NB4 (cell line): ENCODE results near the gene HIVEP2.

ENCODE experiments used
- DNase-seq: peaks from one replicate; pipeline ENCODE4 v3.0.0; 2010; ENCODE audit warnings: low read depth
- H3K4me3 ChIP-seq: one replicate; pipeline ENCODE4 v1.5.1; 2011; ENCODE audit warnings: mild to moderate bottlenecking, low read depth, low read length, moderate library complexity
- MYC ChIP-seq: IDR thresholded peaks from 2 replicates; pipeline ENCODE4 v1.6.1; 2011; ENCODE audit warnings: low read depth, low read length
- POLR2A ChIP-seq: IDR thresholded peaks from 2 replicates; pipeline ENCODE4 v1.6.1; 2011; ENCODE audit warnings: mild to moderate bottlenecking; ENCODE audit not compliant: insufficient read length; ENCODE audit errors: extremely low read depth
- TF ChIP-seq, protein P1 (sequence below): IDR thresholded peaks from one replicate; pipeline ENCODE4 v1.5.1; 2012; ENCODE audit warnings: low read depth, low read length
- TF ChIP-seq, protein P2 (sequence below): IDR thresholded peaks from 2 replicates; pipeline ENCODE4 v1.6.1; 2011; ENCODE audit warnings: low read depth, low read length

HIVEP2 gene

DNA sequence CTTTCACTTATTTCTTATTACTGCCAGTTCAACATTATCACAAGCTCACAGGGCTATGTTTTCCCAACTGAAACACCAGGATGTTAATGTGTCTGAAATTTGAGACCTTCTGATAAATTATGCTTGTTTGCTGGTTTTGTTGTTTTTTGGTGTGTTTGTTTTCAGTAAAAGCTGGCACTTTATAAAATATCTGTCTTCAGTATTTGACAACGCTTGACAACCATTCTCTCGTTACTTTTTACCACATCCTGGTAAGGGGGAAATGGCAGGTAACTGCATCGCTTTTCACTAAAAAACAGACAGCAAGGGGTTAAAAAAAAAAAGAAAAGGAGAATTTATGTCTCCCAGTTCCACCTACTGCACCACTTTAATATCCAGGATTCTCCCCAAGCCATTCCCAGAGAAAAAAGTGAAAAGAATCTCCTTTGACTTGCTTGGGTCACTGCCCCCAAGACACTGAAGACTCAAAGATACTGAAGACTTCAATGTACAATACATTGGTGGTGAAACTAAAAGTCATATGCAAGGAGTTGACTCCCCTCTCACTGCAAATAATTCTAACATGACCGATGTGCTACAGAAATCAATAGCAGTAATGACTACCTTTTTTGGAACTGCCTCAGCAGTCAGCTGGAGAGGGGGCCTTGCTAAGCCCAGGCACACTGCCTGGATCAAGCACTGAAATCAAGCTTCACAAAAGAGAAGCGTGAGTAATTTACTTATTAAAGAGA, 88.9 kb downstream of the HIVEP2 start:
- no peak overlapping the region for H3K4me3 ChIP-seq
- TF ChIP-seq, protein P1, sequence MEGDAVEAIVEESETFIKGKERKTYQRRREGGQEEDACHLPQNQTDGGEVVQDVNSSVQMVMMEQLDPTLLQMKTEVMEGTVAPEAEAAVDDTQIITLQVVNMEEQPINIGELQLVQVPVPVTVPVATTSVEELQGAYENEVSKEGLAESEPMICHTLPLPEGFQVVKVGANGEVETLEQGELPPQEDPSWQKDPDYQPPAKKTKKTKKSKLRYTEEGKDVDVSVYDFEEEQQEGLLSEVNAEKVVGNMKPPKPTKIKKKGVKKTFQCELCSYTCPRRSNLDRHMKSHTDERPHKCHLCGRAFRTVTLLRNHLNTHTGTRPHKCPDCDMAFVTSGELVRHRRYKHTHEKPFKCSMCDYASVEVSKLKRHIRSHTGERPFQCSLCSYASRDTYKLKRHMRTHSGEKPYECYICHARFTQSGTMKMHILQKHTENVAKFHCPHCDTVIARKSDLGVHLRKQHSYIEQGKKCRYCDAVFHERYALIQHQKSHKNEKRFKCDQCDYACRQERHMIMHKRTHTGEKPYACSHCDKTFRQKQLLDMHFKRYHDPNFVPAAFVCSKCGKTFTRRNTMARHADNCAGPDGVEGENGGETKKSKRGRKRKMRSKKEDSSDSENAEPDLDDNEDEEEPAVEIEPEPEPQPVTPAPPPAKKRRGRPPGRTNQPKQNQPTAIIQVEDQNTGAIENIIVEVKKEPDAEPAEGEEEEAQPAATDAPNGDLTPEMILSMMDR, result no peak
- TF ChIP-seq MYC, result no peak
- TF ChIP-seq, protein P2, sequence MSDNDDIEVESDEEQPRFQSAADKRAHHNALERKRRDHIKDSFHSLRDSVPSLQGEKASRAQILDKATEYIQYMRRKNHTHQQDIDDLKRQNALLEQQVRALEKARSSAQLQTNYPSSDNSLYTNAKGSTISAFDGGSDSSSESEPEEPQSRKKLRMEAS, result no peak
- TF ChIP-seq POLR2A, result no peak

DNA sequence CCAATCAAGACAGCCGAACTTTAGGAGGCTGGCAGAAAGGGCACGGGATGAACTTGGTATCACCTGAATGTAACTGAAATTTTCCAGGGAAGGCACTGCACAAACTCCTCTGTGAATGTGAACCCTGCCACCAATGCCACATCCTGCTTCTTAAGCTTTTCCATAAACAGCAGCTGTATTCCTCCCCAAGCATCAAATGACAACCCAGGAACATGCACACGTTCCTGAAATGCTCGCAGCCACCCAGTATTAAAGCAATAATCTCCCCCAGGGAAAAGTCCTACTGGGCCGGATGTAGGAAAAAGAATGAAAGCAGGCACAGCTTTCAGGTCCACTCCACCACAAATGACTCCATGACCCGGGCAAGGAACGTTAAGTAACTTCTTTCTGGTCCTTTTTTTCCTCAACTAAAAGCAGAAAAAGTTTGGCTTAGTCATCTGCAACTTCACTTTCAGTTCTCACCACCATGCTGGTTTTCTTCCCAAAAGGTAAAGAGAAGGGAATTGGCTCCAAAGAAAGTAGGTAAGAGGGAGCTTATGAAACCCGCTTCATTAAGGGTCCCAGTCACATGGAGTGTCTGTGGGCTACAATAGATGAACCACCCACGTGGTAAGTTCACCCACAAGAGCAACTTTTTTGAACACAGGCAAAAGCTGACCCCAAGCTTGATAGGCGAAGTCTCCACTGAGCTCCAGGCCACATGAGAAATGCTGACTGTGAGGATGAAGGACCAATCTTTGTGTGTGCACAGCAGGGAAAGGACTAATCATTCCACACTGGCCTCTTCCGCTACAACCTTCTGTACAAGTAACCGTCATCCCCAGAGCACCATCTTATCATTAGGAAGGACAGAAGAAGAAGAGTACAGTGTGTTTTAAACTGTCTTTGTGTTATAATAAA, 90.1 kb downstream of the HIVEP2 start:
- H3K4me3 ChIP-seq, result no peak overlapping the region
- no peak for DNase-seq
- TF ChIP-seq MYC (no peak), POLR2A (no peak)
- TF ChIP-seq, protein P2, result no peak
- TF ChIP-seq, protein P1, result no peak

More for the DNA sequence above, 88.9 kb downstream of the HIVEP2 start:
- DNase-seq, result no peak

DNA sequence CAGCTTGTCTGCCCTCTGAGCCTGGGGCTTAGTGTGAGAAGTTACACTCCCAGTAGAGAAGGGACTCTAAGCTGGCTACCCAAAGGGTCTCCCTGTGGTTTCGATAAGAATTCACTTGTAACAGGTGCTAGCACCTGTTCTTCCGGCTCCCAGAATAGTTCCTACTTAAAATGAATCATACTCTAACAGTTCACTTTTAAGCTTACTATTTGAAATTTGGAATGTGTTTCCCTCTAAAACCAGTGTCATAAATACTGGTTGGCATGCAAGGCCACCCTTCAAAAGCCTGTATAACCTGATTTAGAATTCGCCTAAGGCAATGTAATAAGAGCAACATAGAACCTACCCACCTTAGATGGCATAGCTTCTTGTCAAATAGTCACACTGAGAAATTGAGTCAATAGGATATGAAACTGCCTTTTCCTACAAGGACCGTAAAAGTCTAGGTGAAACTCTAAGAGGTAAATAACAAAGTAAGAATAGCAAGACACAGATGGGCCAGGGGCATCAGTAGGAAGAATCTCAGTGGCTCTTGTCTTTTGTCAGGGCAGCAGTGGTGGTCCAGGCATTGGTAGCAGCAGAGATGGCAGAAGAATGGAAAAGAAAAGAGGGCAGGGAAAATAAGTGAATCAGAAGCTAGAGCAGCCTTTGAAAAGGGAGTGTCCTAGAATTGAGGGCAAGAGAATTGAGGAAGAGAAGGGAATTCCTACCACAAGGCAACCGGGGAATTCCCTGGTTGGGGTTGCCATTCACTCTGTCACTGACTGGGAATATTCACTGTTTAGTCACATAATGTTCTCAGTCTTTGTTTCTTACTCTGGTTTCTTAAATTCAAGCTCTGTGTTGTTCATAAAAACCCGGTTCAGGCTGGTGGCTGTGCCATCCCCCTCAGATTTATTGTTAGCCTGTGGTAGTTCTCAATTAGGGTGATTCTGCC, 91.5 kb downstream of the HIVEP2 start:
- H3K4me3 ChIP-seq, result no peak overlapping the region
- DNase-seq, result no peak
- TF ChIP-seq, protein P2, result no peak
- no peak for TF ChIP-seq MYC
- TF ChIP-seq, protein P1, result no peak
- TF ChIP-seq POLR2A, result no peak

DNA sequence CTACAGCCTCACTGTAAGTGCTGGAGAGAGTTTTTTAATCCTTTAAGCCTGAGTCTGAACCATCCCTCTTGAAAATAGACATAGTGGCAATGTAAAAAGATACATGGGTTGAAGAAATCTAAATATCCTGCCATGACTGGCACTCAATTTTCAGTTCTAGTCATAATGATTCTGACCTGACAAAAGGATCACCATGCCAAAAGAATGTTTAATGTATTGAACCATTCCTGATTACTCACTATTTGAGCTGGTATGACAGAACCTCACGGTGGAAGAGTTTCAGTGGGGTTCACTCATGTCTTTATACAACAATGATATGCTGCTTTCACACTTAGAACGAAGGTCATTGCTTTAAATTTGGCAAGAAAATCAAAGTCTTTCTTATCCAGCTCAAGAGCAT, 93.4 kb downstream of the HIVEP2 start:
- H3K4me3 ChIP-seq, result no peak overlapping the region
- TF ChIP-seq MYC, result no peak
- TF ChIP-seq, protein P1, result no peak
- DNase-seq, result no peak

DNA sequence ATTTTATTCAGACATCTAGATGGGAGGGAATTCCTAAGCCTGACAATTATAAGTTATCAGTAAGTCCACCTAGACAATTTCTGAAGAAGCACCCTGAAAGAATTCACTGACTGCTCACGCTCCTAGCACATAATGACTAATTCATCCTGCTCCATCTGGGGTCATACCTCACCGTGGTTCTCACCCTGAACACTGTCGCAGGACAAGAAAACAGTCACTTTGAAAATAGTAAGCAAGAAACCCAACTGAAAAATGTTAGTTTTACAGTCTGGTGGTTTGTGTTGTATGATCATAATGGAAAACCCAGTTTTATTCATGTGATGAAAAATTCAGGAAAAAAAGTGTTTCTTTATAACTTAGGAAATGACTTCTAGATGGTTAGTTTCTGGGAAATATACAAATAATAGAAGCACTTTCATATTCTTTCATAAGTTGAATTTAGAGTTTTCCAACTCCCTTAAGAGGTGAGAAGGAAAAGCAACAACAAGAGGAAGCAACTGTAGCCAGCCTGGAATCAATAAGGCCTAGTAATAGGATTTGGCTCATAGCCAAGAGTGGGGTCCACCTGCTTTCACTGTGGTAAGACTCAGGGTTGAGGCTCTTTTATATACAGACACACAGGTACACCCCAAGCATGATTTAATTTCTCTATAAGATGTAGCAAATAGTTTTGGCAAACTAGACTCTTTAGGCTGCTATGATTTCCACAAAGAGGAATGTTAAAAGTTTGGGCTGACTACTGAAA, 94.1 kb downstream of the HIVEP2 start:
- no peak overlapping the region for H3K4me3 ChIP-seq
- TF ChIP-seq, protein P1, result no peak
- TF ChIP-seq POLR2A, result no peak
- TF ChIP-seq, protein P2, result no peak
- no peak for TF ChIP-seq MYC
- no peak for DNase-seq
